ENCODE measurements around the gene TENM4. TPM values are rescaled to one million over a fixed set of nuclear protein-coding genes. Genes with fewer than 3 reads are reported as not detected.

Gene TENM4
- polyA plus RNA-seq, 2 of the 4 experiments (the other 2 are of a cell fraction): 0.06 to 0.31 TPM

GRCh38 chr11:79485694-79486093, 44.9 kb upstream of the TENM4 start:
- H3K27ac ChIP-seq: no peak overlapping the region
- POLR2A ChIA-PET: no interaction called here
- no peak overlapping the region for H3K4me2 ChIP-seq
- TF ChIP-seq ZC3H11A (IDR thresholded peaks at IDR 0.05) (no peak), NR3C1 (IDR thresholded peaks at IDR 0.05) (no peak), ATOH8 (CRISPR knock-in tag; IDR thresholded peaks at IDR 0.05; ENCODE audit: low read depth) (no peak), RCOR1 (IDR thresholded peaks at IDR 0.05; ENCODE audit: low read depth, low read length) (no peak), NFE2L2 (conservative IDR thresholded peaks at IDR 0.05; ENCODE audit: low read length) (no peak), JUNB (IDR thresholded peaks at IDR 0.05) (no peak), EHF (CRISPR knock-in tag; IDR thresholded peaks at IDR 0.05) (no peak)
- 17% methylated on average over 4 of the region's 4 CpGs for WGBS (ENCODE audit: missing lambda C conversion rate)
- H3K4me1 ChIP-seq: no peaks in the 10 kb centered on the region
- DNase-seq (ENCODE audit: low read depth in 1 of 2, low spot score in 1 of 2): no peak
- no peak for FAIRE-seq
- no peak overlapping the region for H3K4me3 ChIP-seq
- CTCF ChIA-PET: no interaction called here
- no peaks in the 10 kb centered on the region for H3K9me3 ChIP-seq
- peak in 1 of 2 experiments; percentile 8; a peak in 1 of 6 replicates for ATAC-seq

- CTCF ChIA-PET: interaction anchor here (3.5 kb wide), 1 partner anchor 9 kb away, joined by 26 read pairs; no protein-coding TSS in a partner anchor
- no peaks in the 10 kb centered on the region for H3K9me3 ChIP-seq
- H3K4me2 ChIP-seq: no peak overlapping the region
- TF ChIP-seq CTCF (IDR thresholded peaks at IDR 0.05): no peak
- no peak for TF ChIP-seq RCOR1 (IDR thresholded peaks at IDR 0.05; ENCODE audit: low read depth, low read length)
- no peak for TF ChIP-seq MYC (IDR thresholded peaks at IDR 0.05; ENCODE audit: borderline replicate concordance, low read length)
- TF ChIP-seq MAFK (IDR thresholded peaks at IDR 0.05; ENCODE audit: partially characterized antibody): peak; percentile 72
- no peak for FAIRE-seq
- DNase-seq (ENCODE audit: low read depth in 1 of 2, low spot score in 1 of 2): no peak
- no peak for ATAC-seq
- no peaks in the 10 kb centered on the region for H3K4me1 ChIP-seq
- no peak overlapping the region for H3K4me3 ChIP-seq
- POLR2A ChIA-PET: no interaction called here
- H3K27ac ChIP-seq: no peak overlapping the region
These were observed 44.0 kb upstream of the TENM4 start for GRCh38 chr11:79484872-79485271.

GRCh38 chr11:79482800-79483199, 42.0 kb upstream of the TENM4 start:
- FAIRE-seq (no peak), ATAC-seq (no peak), DNase-seq (ENCODE audit: low read depth in 1 of 2, low spot score in 1 of 2) (no peak)
- no peak for TF ChIP-seq CHD2 (IDR thresholded peaks at IDR 0.05; ENCODE audit: low read length, partially characterized antibody)
- TF ChIP-seq ZSCAN20 (CRISPR knock-in tag; IDR thresholded peaks at IDR 0.05): no peak
- no peak for TF ChIP-seq CEBPB (IDR thresholded peaks at IDR 0.05)
- TF ChIP-seq NFE2L2 (conservative IDR thresholded peaks at IDR 0.05; ENCODE audit: low read length): no peak
- no peak for TF ChIP-seq ELK1 (IDR thresholded peaks at IDR 0.05; ENCODE audit: low read depth, low read length)
- no peak for TF ChIP-seq KDM5A (IDR thresholded peaks at IDR 0.05)
- TF ChIP-seq RNF2 (IDR thresholded peaks at IDR 0.05; ENCODE audit: borderline replicate concordance, low read depth): no peak
- TF ChIP-seq KDM1A (IDR thresholded peaks at IDR 0.05; ENCODE audit: low read depth): no peak
- TF ChIP-seq PBX3 (IDR thresholded peaks at IDR 0.05): no peak
- TF ChIP-seq BCL3 (IDR thresholded peaks at IDR 0.05): no peak
- TF ChIP-seq HOXB13 (CRISPR knock-in tag; IDR thresholded peaks at IDR 0.05; ENCODE audit: low read depth): no peak
- no peak for TF ChIP-seq RFX5 (IDR thresholded peaks at IDR 0.05)
- no peak for TF ChIP-seq SREBF2 (IDR thresholded peaks at IDR 0.05)
- no peaks in the 10 kb centered on the region for H3K9me3 ChIP-seq
- H3K4me2 ChIP-seq: no peak overlapping the region
- no peaks in the 10 kb centered on the region for H3K4me1 ChIP-seq
- POLR2A ChIA-PET: no interaction called here
- H3K27ac ChIP-seq: no peak overlapping the region
- CTCF ChIA-PET: interaction anchor here (1.7 to 3.5 kb wide), 2 partner anchors 11 to 21 kb away, joined by 3 to 26 read pairs; no protein-coding TSS in a partner anchor
- 4% methylated on average over 3 of the region's 3 CpGs for WGBS (ENCODE audit: missing lambda C conversion rate)
- no peak overlapping the region for H3K4me3 ChIP-seq
